Caco-2 (cell line): ENCODE results near the gene FAM89B. TPM values are rescaled to one million over a fixed set of nuclear protein-coding genes. Genes with fewer than 3 reads are reported as not detected.

Experiments used
- BruUV-seq: library from RNA; stranded (reverse); fragments of 400-500 nt; replicated peaks from 2 replicates; lab custom pipeline; 2021; lab: Mats Ljungman, UMichigan
- CTCF ChIA-PET: fragments of 300-600 bp; sonication (Branson Sonifier 250); formaldehyde crosslinking; loops from one replicate; lab custom pipeline; 2022; ENCODE audit warnings: antibody characterized with exemption; lab: Charles Lee
- POLR2A ChIA-PET: fragments of 300-600 bp; sonication (Branson Sonifier 250); formaldehyde crosslinking; loops from one replicate; lab custom pipeline; 2022; ENCODE audit warnings: antibody characterized with exemption; lab: Charles Lee
- DNase-seq, 2 experiments: peaks; one replicate each; pipeline versions ENCODE4 v3.0.0 to v3.0.0-alpha.2; 2020 to 2022
- H3K27me3 ChIP-seq: replicated peaks from 2 replicates; pipeline ENCODE4 v1.6.0; 2011; ENCODE audit warnings: low read length; ENCODE audit not compliant: control insufficient read depth, insufficient read depth
- H3K36me3 ChIP-seq: 2 replicates; pipeline ENCODE4 v1.5.1; 2011; ENCODE audit warnings: low read length; ENCODE audit not compliant: control insufficient read depth, insufficient read depth
- H3K4me1 ChIP-seq: fragments of 250-450 bp; sonication (Bioruptor Pico); 2 replicates; pipeline ENCODE4 v1.5.1; 2020; ENCODE audit warnings: mild to moderate bottlenecking
- H3K4me3 ChIP-seq: 2 replicates; pipeline ENCODE4 v1.5.1; 2011; ENCODE audit warnings: low read depth, mild to moderate bottlenecking, control low read depth, low read length
- H3K9me3 ChIP-seq: fragments of 250-450 bp; sonication (Bioruptor Pico); 2 replicates; pipeline ENCODE4 v1.5.1; 2020; ENCODE audit warnings: mild to moderate bottlenecking, moderate library complexity
- H3K27ac Mint-ChIP-seq: one replicate; pipeline ENCODE4 v1.8.0; 2022; ENCODE audit warnings: mixed read lengths; ENCODE audit not compliant: unreplicated experiment
- H3K27me3 Mint-ChIP-seq: one replicate; pipeline ENCODE4 v1.8.0; 2022; ENCODE audit warnings: mixed read lengths; ENCODE audit not compliant: insufficient read depth, unreplicated experiment
- H3K36me3 Mint-ChIP-seq: one replicate; pipeline ENCODE4 v1.8.0; 2022; ENCODE audit warnings: mild to moderate bottlenecking, mixed read lengths; ENCODE audit not compliant: insufficient read depth, unreplicated experiment
- H3K4me1 Mint-ChIP-seq: one replicate; pipeline ENCODE4 v1.8.0; 2022; ENCODE audit warnings: low read depth, mixed read lengths; ENCODE audit not compliant: unreplicated experiment
- H3K4me3 Mint-ChIP-seq: one replicate; pipeline ENCODE4 v1.8.0; 2022; ENCODE audit warnings: mild to moderate bottlenecking, moderate library complexity, mixed read lengths; ENCODE audit not compliant: unreplicated experiment
- H3K9me3 Mint-ChIP-seq: one replicate; pipeline ENCODE4 v1.8.0; 2022; ENCODE audit warnings: mixed read lengths; ENCODE audit not compliant: unreplicated experiment
- intact Hi-C: fragments of 100-400 bp; cut with micrococcal nuclease; formaldehyde crosslinking; loops from one replicate; pipeline ENCODE4 v1.10.0; 2022; ENCODE audit not compliant: unreplicated experiment
- total RNA-seq: library from RNA; stranded (reverse); gene quantifications from 2 replicates; pipeline ENCODE4 v1.2.3, GENCODE V29; 2022
- TF ChIP-seq, protein P1 (sequence below), 2 experiments: fragments of 200-600 bp in 1 of 2; IDR thresholded peaks; 1 replicate in 1 of 2; 2 replicates in 1 of 2; pipeline versions ENCODE4 v1.5.1 to v1.8.0; 2011 to 2022; ENCODE audit warnings: antibody characterized with exemption in 1 of 2, control low read depth in 1 of 2, inconsistent platforms in 1 of 2, low read depth in 1 of 2, low read length in 1 of 2, mild to moderate bottlenecking in 1 of 2, moderate library complexity in 1 of 2; ENCODE audit not compliant: insufficient read depth in 1 of 2, severe bottlenecking in 1 of 2, unreplicated experiment in 1 of 2

Gene FAM89B
- total RNA-seq, 1 experiment from 2014 or later: 26.9 TPM

DNA sequence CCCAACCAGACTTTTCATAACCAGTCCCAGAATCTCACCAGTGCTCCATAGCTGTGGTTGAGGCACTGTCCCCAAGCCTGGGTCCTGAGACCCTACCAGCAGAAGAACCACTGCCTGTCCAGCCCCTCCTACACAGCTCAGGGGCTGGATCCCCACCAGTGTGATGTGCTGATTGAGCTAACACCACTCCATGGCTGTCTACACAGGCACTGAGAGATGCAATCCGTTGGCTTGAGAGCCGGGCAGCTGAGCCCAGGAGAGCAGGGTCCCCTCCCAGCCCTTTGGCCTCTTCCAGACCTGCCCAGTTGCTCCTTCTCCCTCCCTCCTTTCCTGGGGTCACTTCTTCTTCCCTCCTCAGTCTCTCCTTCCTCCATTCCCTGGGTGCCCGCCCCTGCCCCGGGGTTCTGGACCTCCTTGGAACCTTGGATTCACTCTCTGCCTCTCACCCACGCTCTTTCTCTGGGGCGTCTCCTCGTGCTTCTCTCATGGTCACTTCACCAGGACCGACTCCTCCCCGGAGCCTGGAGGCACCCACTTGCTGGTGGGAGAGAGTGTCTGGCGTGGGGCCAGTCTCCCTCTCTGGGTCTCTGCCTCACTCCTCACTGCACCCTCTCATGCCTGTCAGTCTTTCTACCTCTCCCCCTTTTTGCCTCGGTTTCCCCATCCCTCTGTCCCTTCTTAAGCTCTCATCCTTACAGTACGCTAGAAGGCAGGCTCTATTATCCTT lies 48.2 kb upstream of the FAM89B start:
- Mint-ChIP-seq H3K4me3 (peak overlapping the region; percentile 88), H3K27ac (peak overlapping the region; percentile 95), H3K36me3 (peaks cover 34% of the 10 kb centered on the region), H3K9me3 (no peaks in the 10 kb centered on the region), H3K4me1 (peaks cover 31% of the 10 kb centered on the region), H3K27me3 (no peaks in the 10 kb centered on the region)
- BruUV-seq: TSS peak; percentile 15
- Histone ChIP-seq H3K4me1 (peaks cover 42% of the 10 kb centered on the region), H3K9me3 (no peaks in the 10 kb centered on the region), H3K27me3 (no peaks in the 10 kb centered on the region), H3K36me3 (peaks cover 3% of the 10 kb centered on the region), H3K4me3 (peak overlapping the region; percentile 28)
- DNase-seq: no peak
- POLR2A ChIA-PET: interaction anchor here (0.5 to 1.6 kb wide), 7 partner anchors 17 to 52 kb away, joined by 3 to 7 read pairs (median 4); partner anchors contain the start of gene MALAT1
- TF ChIP-seq, protein P1, sequence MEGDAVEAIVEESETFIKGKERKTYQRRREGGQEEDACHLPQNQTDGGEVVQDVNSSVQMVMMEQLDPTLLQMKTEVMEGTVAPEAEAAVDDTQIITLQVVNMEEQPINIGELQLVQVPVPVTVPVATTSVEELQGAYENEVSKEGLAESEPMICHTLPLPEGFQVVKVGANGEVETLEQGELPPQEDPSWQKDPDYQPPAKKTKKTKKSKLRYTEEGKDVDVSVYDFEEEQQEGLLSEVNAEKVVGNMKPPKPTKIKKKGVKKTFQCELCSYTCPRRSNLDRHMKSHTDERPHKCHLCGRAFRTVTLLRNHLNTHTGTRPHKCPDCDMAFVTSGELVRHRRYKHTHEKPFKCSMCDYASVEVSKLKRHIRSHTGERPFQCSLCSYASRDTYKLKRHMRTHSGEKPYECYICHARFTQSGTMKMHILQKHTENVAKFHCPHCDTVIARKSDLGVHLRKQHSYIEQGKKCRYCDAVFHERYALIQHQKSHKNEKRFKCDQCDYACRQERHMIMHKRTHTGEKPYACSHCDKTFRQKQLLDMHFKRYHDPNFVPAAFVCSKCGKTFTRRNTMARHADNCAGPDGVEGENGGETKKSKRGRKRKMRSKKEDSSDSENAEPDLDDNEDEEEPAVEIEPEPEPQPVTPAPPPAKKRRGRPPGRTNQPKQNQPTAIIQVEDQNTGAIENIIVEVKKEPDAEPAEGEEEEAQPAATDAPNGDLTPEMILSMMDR (IDR thresholded peaks at IDR 0.05; ENCODE audit: insufficient read depth in 1 of 2, low read depth in 1 of 2, low read length in 1 of 2, severe bottlenecking in 1 of 2, unreplicated experiment in 1 of 2): no peak
- CTCF ChIA-PET: interaction anchor here (0.5 to 1.1 kb wide), 5 partner anchors 13 to 249 kb away, joined by 3 to 4 read pairs (median 3); partner anchors contain the start of gene ZNRD2
- intact Hi-C loops: no loop called here

DNA sequence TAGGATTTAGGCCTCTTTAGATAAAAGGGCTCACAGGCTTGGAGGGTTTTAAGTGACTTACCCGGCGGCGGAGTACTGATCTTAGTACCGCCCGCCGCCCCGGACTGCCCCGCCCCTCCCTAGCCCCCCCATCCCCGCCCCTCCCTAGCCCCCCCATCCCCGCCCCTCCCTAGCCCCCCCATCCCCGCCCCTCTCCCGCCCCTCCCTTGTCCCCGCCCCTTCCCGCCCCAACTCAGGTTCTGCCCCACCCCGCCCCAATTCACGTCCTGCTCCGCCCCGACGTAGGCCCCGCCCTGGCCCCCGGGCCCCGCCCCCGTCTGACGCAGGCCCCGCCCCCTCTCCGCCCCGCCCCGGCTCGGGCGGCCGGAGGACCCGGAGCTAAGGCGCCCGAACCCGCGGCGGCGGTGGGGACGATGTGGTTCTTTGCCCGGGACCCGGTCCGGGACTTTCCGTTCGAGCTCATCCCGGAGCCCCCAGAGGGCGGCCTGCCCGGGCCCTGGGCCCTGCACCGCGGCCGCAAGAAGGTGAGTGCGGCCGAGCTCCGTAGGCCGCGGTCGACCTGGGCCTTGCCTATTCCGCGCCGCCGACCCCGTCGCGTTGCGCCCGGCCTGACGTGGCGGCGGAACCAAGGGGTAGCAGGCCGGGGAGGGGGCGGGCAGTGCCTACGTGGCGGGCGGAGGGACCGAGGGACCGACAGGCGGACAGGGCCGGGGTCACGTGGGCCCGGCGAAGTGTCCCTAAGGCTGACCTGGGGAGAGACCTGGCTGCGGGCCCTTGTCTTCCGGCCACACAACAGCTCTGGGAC lies 47.4 kb upstream of the FAM89B start, which contains the start of gene SCYL1:
Gene SCYL1, plus strand, starts transcription at position 343 of the 805 bp plus-strand sequence. Its CDS starts 71 bp downstream, at position 414.
- intact Hi-C loops: no loop called here
- POLR2A ChIA-PET: interaction anchor here (0.6 to 1.6 kb wide), 14 partner anchors 15 to 302 kb away, joined by 3 to 9 read pairs (median 4); partner anchors contain the start of genes FRMD8, LTBP3 and MALAT1
- Mint-ChIP-seq H3K4me1 (peaks cover 31% of the 10 kb centered on the region), H3K27me3 (no peaks in the 10 kb centered on the region), H3K4me3 (peak within 1 kb of the TSS; percentile 88), H3K36me3 (peaks cover 38% of the 10 kb centered on the region), H3K27ac (peak within 1 kb of the TSS; percentile 95), H3K9me3 (no peaks in the 10 kb centered on the region)
- peaks cover 42% of the 10 kb centered on the region for H3K4me1 ChIP-seq
- BruUV-seq: no TSS peak
- H3K4me3 ChIP-seq: peak within 1 kb of the TSS; percentile 84
- CTCF ChIA-PET: interaction anchor here (0.6 to 1.1 kb wide), 14 partner anchors 14 to 1471 kb away, joined by 3 to 6 read pairs (median 3); partner anchors contain the start of genes FAM89B and ZNRD2
- H3K9me3 ChIP-seq: no peaks in the 10 kb centered on the region
- DNase-seq: peak; percentile 76 to 84
- H3K27me3 ChIP-seq: no peaks in the 10 kb centered on the region
- H3K36me3 ChIP-seq: peaks cover 3% of the 10 kb centered on the region
- TF ChIP-seq, protein P1 (IDR thresholded peaks at IDR 0.05; ENCODE audit: insufficient read depth in 1 of 2, low read depth in 1 of 2, low read length in 1 of 2, severe bottlenecking in 1 of 2, unreplicated experiment in 1 of 2): no peak
